ENCODE results near the gene RHD. TPM values are rescaled to one million over a fixed set of nuclear protein-coding genes. Genes with fewer than 3 reads are reported as not detected.
"Not testable (repeated sequence)": the region's sequence is repeated elsewhere in the genome, so short reads cannot be mapped to it uniquely, and the experiment has no call there.

RHD gene
- total RNA-seq, 2 donors from 2014 or later = not detected

DNA sequence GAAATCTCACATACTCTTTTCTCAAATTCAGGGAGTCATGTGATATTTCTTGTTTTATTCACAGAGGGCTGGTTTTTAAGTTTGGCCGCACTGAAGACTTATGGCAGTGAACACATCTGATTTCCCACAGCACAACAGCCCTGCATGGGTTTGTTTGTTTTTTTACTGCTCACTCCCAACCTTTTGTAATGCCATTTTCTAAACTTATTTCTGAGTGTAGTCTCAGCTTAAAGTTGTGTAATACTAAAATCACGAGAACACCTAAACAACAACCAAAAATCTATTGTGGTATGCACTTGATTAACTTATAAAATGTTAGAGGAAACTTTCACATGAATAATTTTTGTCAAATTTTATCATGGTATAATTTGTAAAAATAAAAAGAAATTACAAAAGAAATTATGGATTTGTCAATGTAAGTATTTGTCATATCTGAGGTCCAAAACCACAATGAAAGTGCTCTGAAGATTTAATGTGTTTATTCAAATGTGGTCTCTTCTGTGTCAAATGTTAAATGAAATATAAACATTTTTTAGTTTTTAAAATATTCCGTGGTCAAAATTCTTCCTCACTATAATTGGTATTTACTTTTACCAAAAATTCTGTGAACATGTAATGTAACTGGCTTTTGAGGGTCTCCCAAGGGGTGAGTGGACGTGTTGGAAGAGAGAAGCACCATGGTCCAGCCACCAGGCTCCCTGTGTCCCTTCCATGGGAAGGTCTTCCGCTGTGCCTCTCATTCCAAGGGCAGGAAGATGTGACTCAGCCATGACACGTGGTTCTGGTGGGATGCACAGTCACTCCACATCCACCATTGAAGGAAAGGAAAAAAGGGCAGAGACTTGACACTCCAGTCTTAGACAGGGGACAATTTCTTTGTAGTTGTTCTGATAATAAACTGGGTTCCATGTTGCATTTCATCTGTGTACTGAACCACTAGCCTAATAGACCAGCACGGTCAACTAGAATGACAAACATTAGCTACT is 88.6 kb downstream of the RHD start:
- intact Hi-C loops (cut with DNase I) = no loop called here
- WGBS = 92% methylated on average over 7 of the region's 7 CpGs

GRCh38 chr1:25361901-25362300 is 89.6 kb downstream of the RHD start:
- 48% methylated on average over 2 of the region's 2 CpGs for WGBS
- Histone ChIP-seq H3K9me3 (no peaks in the 10 kb centered on the region), H3K36me3 (no peaks in the 10 kb centered on the region), H3K4me1 (replicated peaks) (peaks cover 5% of the 10 kb centered on the region), H3K4me3 (no peak overlapping the region), H3K27me3 (replicated peaks; ENCODE audit: insufficient read depth) (no peaks in the 10 kb centered on the region), H3K27ac (peak overlapping the region in 1 of 2 donors; percentile 22)
- intact Hi-C loops (cut with DNase I) = no loop called here
- no peak for TF ChIP-seq CTCF (IDR thresholded peaks at IDR 0.05)
- no peak for TF ChIP-seq POLR2A (IDR thresholded peaks at IDR 0.05)
- no peak for TF ChIP-seq POLR2AphosphoS5 (IDR thresholded peaks at IDR 0.05)
- DNase-seq (ENCODE audit: low spot score) = no peak

More for the DNA sequence above, 88.6 kb downstream of the RHD start:
- H3K4me1 ChIP-seq (replicated peaks) = peaks cover 5% of the 10 kb centered on the region
- no peaks in the 10 kb centered on the region for H3K27me3 ChIP-seq (replicated peaks; ENCODE audit: insufficient read depth)
- H3K36me3 ChIP-seq = no peaks in the 10 kb centered on the region
- no peak overlapping the region for H3K4me3 ChIP-seq
- no peak overlapping the region for H3K27ac ChIP-seq
- DNase-seq (ENCODE audit: low spot score) = no peak
- TF ChIP-seq POLR2A (IDR thresholded peaks at IDR 0.05) (no peak), CTCF (IDR thresholded peaks at IDR 0.05) (no peak)
- no peaks in the 10 kb centered on the region for H3K9me3 ChIP-seq

DNA sequence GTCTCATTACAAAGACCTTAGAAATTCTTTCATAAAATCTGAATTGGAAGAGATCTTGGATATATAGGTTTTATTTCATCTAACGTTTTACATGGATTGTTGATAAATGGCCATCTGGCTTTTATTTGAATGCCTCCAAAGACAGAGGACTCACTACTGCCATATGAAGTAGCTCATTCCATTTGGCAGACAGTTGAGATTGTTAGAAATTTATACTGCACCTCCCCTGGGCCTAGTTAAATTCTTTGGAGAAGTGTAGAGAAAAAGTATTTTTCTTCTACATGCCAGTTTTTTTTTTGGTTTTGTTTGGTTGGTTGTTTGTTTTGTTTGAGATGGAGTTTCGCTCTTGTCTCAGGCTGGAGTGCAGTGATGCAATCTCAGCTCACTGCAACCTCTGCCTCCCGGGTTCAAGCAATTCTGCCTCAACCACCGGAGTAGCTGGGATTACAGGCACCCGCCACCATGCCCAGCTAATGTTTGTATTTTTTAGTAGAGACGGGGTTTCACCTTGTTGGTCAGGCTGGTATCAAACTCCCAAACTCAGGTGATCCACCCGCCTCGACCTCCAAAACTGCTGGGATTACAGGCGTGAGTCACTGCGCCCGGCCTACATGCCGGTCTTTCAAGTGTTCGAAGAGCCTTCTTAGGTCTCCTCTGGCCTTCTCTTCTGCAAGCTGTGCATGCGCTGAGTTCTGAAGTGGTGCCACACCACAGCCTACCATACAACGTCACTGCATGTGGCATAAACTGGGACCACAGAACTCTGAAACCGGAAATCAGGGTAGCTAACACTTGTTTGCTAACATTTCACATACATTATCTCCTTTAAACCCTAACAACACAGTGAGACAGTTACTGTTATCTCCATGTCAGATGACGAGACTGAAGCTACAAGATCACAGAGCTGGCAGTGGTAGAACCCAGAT is 90.6 kb downstream of the RHD start:
- DNase-seq (ENCODE audit: low spot score); intact Hi-C loops (cut with DNase I): not testable (repeated sequence)

DNA sequence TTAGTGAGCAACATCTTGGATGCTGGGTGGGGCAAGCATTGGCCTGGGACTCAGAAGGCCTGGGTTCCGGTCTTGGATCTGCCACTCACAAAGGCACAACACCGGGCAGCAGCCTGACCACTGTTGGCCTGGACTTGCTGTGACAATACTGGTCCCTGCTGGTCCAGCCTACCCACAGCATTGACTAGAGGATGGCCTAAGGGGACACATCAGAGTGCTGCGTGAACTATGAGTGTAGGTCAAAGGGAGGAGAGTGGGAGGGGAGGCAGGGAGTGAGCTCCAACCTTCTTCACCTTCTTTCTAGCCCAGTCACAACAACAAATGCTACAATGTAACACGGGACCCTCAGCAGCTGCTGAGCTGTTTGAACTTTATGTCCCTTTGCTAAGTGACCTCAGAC is 96.9 kb downstream of the RHD start:
- Histone ChIP-seq H3K9me3 (no peaks in the 10 kb centered on the region), H3K27me3 (replicated peaks; ENCODE audit: insufficient read depth) (no peaks in the 10 kb centered on the region), H3K4me3 (no peak overlapping the region), H3K4me1 (replicated peaks) (no peaks in the 10 kb centered on the region), H3K36me3 (no peaks in the 10 kb centered on the region), H3K27ac (no peak overlapping the region)
- 82% methylated on average over 4 of the region's 4 CpGs for WGBS
- TF ChIP-seq CTCF (IDR thresholded peaks at IDR 0.05) = no peak
- no peak for TF ChIP-seq POLR2AphosphoS5 (IDR thresholded peaks at IDR 0.05)
- TF ChIP-seq POLR2A (IDR thresholded peaks at IDR 0.05) = no peak
- DNase-seq (ENCODE audit: low spot score) = no peak
- intact Hi-C loops (cut with DNase I) = no loop called here

More for the DNA sequence above, 90.6 kb downstream of the RHD start:
- not testable (repeated sequence) for H3K27ac ChIP-seq; H3K9me3 ChIP-seq; H3K36me3 ChIP-seq; H3K27me3 ChIP-seq (replicated peaks; ENCODE audit: insufficient read depth); H3K4me3 ChIP-seq; H3K4me1 ChIP-seq (replicated peaks)
- WGBS = no CpG with 5 or more reads among the region's 17 CpGs

GRCh38 chr1:25369691-25370271 is 97.5 kb downstream of the RHD start:
- 89% methylated on average over 12 of the region's 12 CpGs for WGBS
- H3K36me3 ChIP-seq; H3K4me1 ChIP-seq (replicated peaks); DNase-seq (ENCODE audit: low spot score); H3K27ac ChIP-seq; H3K9me3 ChIP-seq; H3K4me3 ChIP-seq; intact Hi-C loops (cut with DNase I); H3K27me3 ChIP-seq (replicated peaks; ENCODE audit: insufficient read depth): not testable (repeated sequence)

DNA sequence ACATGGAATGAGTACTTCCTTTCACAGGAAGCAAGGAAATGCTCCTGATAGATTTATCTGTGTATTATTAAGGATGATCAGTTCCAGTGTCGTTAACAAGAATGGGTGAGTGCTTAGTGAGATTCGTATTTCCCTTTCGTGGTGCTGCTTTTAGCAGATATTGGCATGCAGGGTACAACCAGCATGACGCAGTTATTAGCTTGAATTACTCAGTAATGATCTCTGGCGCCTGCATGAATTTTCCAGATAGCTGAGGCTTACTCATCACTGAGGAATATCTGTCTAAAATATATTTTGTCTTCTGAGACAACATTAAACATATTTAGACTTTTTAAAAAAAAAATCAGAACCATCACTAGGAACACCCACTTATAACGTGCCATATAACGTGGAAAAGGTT is 99.4 kb downstream of the RHD start:
- H3K9me3 ChIP-seq; H3K4me3 ChIP-seq; intact Hi-C loops (cut with DNase I); H3K27ac ChIP-seq; H3K4me1 ChIP-seq (replicated peaks); H3K27me3 ChIP-seq (replicated peaks; ENCODE audit: insufficient read depth); DNase-seq (ENCODE audit: low spot score); H3K36me3 ChIP-seq: not testable (repeated sequence)
- WGBS = 64% methylated on average over 7 of the region's 7 CpGs

GRCh38 chr1:25378367-25378766 is 106.1 kb downstream of the RHD start:
- 64% methylated on average over 3 of the region's 3 CpGs for WGBS
- H3K27ac ChIP-seq; H3K36me3 ChIP-seq; H3K9me3 ChIP-seq; H3K27me3 ChIP-seq (replicated peaks; ENCODE audit: insufficient read depth); H3K4me1 ChIP-seq (replicated peaks); intact Hi-C loops (cut with DNase I); DNase-seq (ENCODE audit: low spot score); H3K4me3 ChIP-seq: not testable (repeated sequence)
